ENCODE data around the gene PCSK4. TPM values are rescaled to one million over a fixed set of nuclear protein-coding genes. Genes with fewer than 3 reads are reported as not detected.

The PCSK4 gene
- total and polyA plus RNA-seq, 2 of the 13 experiments (the other 11 are each of a cell fraction or from before 2014, with no cell fraction given), result 2.0 to 2.7 TPM

- no peak for TF ChIP-seq ZNF430 (CRISPR knock-in tag; IDR thresholded peaks at IDR 0.05)
- TF ChIP-seq NFAT5 (CRISPR knock-in tag; IDR thresholded peaks at IDR 0.05), result peak; percentile 48; the same call in 1 of the 2 replicates
- TF ChIP-seq AKNA (CRISPR knock-in tag; IDR thresholded peaks at IDR 0.05; ENCODE audit: borderline replicate concordance), result no peak
- no peak; the same call in 1 of the 2 replicates for TF ChIP-seq KAT7 (CRISPR knock-in tag; IDR thresholded peaks at IDR 0.05; ENCODE audit: borderline replicate concordance)
- peak; percentile 65; the same call in 1 of the 2 replicates for TF ChIP-seq POGK (CRISPR knock-in tag; conservative IDR thresholded peaks at IDR 0.05)
- TF ChIP-seq ZHX2 (IDR thresholded peaks at IDR 0.05; ENCODE audit: low read depth), result no peak
- 0 out of 2 replicates have a peak, but pooled peaks have one; percentile 65 for TF ChIP-seq ZHX2 (CRISPR knock-in tag; IDR thresholded peaks at IDR 0.05; ENCODE audit: borderline replicate concordance)
- no peak; the same call in 1 of the 2 replicates for TF ChIP-seq ZNF274 (CRISPR knock-in tag; IDR thresholded peaks at IDR 0.05)
- no peak for TF ChIP-seq ZNF264 (CRISPR knock-in tag; IDR thresholded peaks at IDR 0.05)
- peak; percentile 44; the same call in 1 of the 2 replicates for TF ChIP-seq IRF2 (CRISPR knock-in tag; IDR thresholded peaks at IDR 0.05)
Measured at GRCh38 chr19:1491114-1491848, 1.1 kb upstream of the PCSK4 start, which contains the start of gene REEP6 (continued).

Measured in HepG2 (cell line).